ENCODE results near the gene METTL8. TPM values are rescaled to one million over a fixed set of nuclear protein-coding genes. Genes with fewer than 3 reads are reported as not detected.

METTL8 gene
- total and polyA plus RNA-seq, 2 experiments from 2014 or later = 60.9 to 64.3 TPM

DNA sequence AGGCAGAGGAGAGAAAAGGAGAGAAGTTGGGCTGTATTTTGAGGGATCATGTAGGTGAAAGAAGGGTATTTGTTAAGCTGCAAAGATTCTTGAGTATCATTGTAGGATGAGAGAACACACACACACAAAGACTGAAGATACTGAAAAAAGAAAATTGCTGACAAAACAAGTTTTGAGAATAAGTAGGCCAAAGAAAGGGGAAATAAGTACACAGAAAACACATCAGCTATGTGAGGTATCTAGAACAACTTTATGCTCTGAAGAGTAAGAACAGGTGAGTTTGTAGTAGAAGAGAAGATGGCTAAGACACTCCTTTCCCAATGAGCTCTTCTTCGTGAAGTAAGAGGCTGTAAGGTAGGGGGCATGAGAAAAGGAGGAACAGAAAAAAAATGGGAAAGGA is 28.2 kb downstream of the METTL8 start (continued):
- TF ChIP-seq, protein P1, sequence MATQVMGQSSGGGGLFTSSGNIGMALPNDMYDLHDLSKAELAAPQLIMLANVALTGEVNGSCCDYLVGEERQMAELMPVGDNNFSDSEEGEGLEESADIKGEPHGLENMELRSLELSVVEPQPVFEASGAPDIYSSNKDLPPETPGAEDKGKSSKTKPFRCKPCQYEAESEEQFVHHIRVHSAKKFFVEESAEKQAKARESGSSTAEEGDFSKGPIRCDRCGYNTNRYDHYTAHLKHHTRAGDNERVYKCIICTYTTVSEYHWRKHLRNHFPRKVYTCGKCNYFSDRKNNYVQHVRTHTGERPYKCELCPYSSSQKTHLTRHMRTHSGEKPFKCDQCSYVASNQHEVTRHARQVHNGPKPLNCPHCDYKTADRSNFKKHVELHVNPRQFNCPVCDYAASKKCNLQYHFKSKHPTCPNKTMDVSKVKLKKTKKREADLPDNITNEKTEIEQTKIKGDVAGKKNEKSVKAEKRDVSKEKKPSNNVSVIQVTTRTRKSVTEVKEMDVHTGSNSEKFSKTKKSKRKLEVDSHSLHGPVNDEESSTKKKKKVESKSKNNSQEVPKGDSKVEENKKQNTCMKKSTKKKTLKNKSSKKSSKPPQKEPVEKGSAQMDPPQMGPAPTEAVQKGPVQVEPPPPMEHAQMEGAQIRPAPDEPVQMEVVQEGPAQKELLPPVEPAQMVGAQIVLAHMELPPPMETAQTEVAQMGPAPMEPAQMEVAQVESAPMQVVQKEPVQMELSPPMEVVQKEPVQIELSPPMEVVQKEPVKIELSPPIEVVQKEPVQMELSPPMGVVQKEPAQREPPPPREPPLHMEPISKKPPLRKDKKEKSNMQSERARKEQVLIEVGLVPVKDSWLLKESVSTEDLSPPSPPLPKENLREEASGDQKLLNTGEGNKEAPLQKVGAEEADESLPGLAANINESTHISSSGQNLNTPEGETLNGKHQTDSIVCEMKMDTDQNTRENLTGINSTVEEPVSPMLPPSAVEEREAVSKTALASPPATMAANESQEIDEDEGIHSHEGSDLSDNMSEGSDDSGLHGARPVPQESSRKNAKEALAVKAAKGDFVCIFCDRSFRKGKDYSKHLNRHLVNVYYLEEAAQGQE (IDR thresholded peaks at IDR 0.05; ENCODE audit: unreplicated experiment) = no peak
- TF ChIP-seq POLR2AphosphoS5 (IDR thresholded peaks at IDR 0.05; ENCODE audit: low read depth) (no peak), EZH2phosphoT487 (IDR thresholded peaks at IDR 0.05; ENCODE audit: unreplicated experiment) (no peak)
- TF ChIP-seq, protein P2, sequence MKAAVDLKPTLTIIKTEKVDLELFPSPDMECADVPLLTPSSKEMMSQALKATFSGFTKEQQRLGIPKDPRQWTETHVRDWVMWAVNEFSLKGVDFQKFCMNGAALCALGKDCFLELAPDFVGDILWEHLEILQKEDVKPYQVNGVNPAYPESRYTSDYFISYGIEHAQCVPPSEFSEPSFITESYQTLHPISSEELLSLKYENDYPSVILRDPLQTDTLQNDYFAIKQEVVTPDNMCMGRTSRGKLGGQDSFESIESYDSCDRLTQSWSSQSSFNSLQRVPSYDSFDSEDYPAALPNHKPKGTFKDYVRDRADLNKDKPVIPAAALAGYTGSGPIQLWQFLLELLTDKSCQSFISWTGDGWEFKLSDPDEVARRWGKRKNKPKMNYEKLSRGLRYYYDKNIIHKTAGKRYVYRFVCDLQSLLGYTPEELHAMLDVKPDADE (IDR thresholded peaks at IDR 0.05) = no peak

DNA sequence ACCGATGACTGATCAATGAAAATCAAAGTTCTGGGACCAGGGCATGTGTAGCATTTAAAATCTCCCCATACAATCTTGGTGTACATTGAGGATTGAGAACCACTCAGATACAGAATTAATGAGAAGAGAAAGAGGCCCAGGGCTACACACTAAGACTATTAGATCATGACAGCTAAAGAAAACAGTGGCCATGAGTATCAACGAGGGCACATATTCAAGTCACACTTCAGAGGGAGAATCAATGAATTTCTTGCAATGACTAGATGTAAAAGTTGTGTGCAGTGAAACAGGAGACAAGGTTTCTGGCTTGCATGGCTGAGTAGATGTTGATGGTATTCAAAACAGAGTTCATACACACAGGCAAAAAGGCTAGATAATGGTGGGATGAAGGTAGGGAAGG is 29.1 kb downstream of the METTL8 start:
- Histone ChIP-seq H4K20me1 (replicated peaks; ENCODE audit: insufficient read depth) (no peaks in the 10 kb centered on the region), H3K4me2 (no peak overlapping the region), H3K27ac (ENCODE audit: low read depth) (no peak overlapping the region), H3K4me1 (ENCODE audit: insufficient read depth) (peaks cover 30% of the 10 kb centered on the region), H3K27me3 (ENCODE audit: insufficient read depth) (no peaks in the 10 kb centered on the region), H2AFZ (no peak overlapping the region), H3F3A (replicated peaks; ENCODE audit: low read depth) (no peaks in the 10 kb centered on the region), H3K79me2 (replicated peaks; ENCODE audit: insufficient read depth) (peaks cover 67% of the 10 kb centered on the region), H3K9me2 (ENCODE audit: insufficient read depth) (peaks cover 14% of the 10 kb centered on the region), H3K36me3 (ENCODE audit: insufficient read depth) (peaks cover 12% of the 10 kb centered on the region; the same call in 1 of the 2 replicates), H3K4me3 (no peak overlapping the region)
- Mint-ChIP-seq H3K4me1 (peaks cover 35% of the 10 kb centered on the region), H3K27ac (no peak overlapping the region), H3K9me3 (peaks cover 6% of the 10 kb centered on the region), H3K36me3 (ENCODE audit: low read depth) (peaks cover 26% of the 10 kb centered on the region), H3K27me3 (ENCODE audit: insufficient read depth, low read depth, poor library complexity) (peaks cover 4% of the 10 kb centered on the region), H3K4me3 (no peak overlapping the region)
- TF ChIP-seq CREB1 (CRISPR knock-in tag; IDR thresholded peaks at IDR 0.05; ENCODE audit: low read depth) (no peak), ZNF331 (CRISPR knock-in tag; IDR thresholded peaks at IDR 0.05; ENCODE audit: low read depth) (no peak), POLR2AphosphoS5 (IDR thresholded peaks at IDR 0.05; ENCODE audit: low read depth) (no peak), STAT1 (IDR thresholded peaks at IDR 0.05; ENCODE audit: unreplicated experiment) (no peak), EZH2 (IDR thresholded peaks at IDR 0.05; ENCODE audit: low read depth, unreplicated experiment) (no peak)
- ATAC-seq = no peak
- no peak for DNase-seq (ENCODE audit: low spot score)

DNA sequence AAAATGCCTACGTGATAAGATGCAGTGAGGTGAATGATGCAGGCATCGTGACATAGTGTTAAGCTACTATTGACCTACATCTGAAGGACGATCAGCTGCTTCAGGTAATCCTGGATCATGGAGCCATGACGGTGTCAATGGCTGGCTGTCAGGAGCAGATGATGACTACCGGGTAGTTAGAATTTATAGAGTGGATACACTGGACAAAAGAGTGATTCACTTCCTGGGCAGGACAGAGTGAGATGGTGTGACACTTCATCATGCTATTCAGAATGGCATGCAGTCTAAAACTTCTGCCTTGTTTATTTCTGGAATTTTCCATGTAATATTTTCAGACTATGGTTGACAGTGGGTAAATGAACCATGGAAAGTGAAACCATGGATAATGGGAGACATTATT is 29.5 kb downstream of the METTL8 start:
- DNase-seq (ENCODE audit: low spot score) (no peak), ATAC-seq (no peak)
- Histone ChIP-seq H2AFZ (no peak overlapping the region), H3K4me2 (no peak overlapping the region), H3K4me1 (ENCODE audit: insufficient read depth) (peaks cover 25% of the 10 kb centered on the region), H4K20me1 (replicated peaks; ENCODE audit: insufficient read depth) (no peaks in the 10 kb centered on the region), H3F3A (replicated peaks; ENCODE audit: low read depth) (no peaks in the 10 kb centered on the region), H3K27me3 (ENCODE audit: insufficient read depth) (no peaks in the 10 kb centered on the region), H3K36me3 (ENCODE audit: insufficient read depth) (peaks cover 12% of the 10 kb centered on the region; the same call in 1 of the 2 replicates), H3K4me3 (no peak overlapping the region), H3K9me2 (ENCODE audit: insufficient read depth) (peaks cover 14% of the 10 kb centered on the region), H3K79me2 (replicated peaks; ENCODE audit: insufficient read depth) (peaks cover 72% of the 10 kb centered on the region), H3K27ac (ENCODE audit: low read depth) (no peak overlapping the region)
- Mint-ChIP-seq H3K27ac (no peak overlapping the region), H3K36me3 (ENCODE audit: low read depth) (peaks cover 26% of the 10 kb centered on the region), H3K9me3 (peaks cover 6% of the 10 kb centered on the region), H3K4me3 (no peak overlapping the region), H3K4me1 (peaks cover 31% of the 10 kb centered on the region), H3K27me3 (ENCODE audit: insufficient read depth, low read depth, poor library complexity) (peaks cover 4% of the 10 kb centered on the region)
- no peak for TF ChIP-seq EZH2phosphoT487 (IDR thresholded peaks at IDR 0.05; ENCODE audit: unreplicated experiment)
- no peak for TF ChIP-seq CREB1 (CRISPR knock-in tag; IDR thresholded peaks at IDR 0.05; ENCODE audit: low read depth)
- TF ChIP-seq POLR2AphosphoS5 (IDR thresholded peaks at IDR 0.05; ENCODE audit: low read depth) = no peak
- TF ChIP-seq STAT1 (IDR thresholded peaks at IDR 0.05; ENCODE audit: unreplicated experiment) = no peak
- TF ChIP-seq, protein P2 (IDR thresholded peaks at IDR 0.05) = no peak
- TF ChIP-seq, protein P3, sequence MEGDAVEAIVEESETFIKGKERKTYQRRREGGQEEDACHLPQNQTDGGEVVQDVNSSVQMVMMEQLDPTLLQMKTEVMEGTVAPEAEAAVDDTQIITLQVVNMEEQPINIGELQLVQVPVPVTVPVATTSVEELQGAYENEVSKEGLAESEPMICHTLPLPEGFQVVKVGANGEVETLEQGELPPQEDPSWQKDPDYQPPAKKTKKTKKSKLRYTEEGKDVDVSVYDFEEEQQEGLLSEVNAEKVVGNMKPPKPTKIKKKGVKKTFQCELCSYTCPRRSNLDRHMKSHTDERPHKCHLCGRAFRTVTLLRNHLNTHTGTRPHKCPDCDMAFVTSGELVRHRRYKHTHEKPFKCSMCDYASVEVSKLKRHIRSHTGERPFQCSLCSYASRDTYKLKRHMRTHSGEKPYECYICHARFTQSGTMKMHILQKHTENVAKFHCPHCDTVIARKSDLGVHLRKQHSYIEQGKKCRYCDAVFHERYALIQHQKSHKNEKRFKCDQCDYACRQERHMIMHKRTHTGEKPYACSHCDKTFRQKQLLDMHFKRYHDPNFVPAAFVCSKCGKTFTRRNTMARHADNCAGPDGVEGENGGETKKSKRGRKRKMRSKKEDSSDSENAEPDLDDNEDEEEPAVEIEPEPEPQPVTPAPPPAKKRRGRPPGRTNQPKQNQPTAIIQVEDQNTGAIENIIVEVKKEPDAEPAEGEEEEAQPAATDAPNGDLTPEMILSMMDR (conservative IDR thresholded peaks at IDR 0.05; ENCODE audit: low read depth in 2 of 2) = no peak
